ENCODE results near the gene CCDC201. TPM values are rescaled to one million over a fixed set of nuclear protein-coding genes. Genes with fewer than 3 reads are reported as not detected.

Gene CCDC201
- total RNA-seq, 2 experiments from 2014 or later = not detected

DNA sequence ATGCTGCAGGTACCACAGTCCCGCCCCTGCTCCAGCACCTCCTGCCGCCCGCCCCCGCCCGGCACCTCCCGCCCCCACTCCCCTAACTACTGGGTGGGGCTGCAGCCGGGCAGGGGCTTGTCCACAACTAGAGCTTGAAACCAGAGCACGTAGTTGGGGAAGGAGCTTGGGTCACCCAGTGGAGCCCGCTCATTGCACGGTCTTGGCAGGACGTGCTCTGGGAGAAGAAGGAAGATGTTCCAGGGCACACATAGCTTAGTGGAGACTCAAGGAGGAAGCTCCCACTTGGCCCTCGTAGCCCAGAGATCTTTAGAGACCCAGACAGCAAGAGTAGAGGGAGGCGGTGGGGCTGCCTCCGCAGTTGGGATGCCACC, 16.1 kb upstream of the CCDC201 start:
- H3K27ac Mint-ChIP-seq = no peak overlapping the region
- H3K9me3 Mint-ChIP-seq = no peaks in the 10 kb centered on the region
- ChIA-PET POLR2A (no interaction called here), CTCF (no interaction called here)
- no peaks in the 10 kb centered on the region for H3K36me3 Mint-ChIP-seq (ENCODE audit: low read depth)
- intact Hi-C loops (cut with micrococcal nuclease) = no loop called here
- DNase-seq = no peak
- H3K4me1 Mint-ChIP-seq (ENCODE audit: low read depth) = peaks cover 2% of the 10 kb centered on the region
- TF ChIP-seq, protein P1, sequence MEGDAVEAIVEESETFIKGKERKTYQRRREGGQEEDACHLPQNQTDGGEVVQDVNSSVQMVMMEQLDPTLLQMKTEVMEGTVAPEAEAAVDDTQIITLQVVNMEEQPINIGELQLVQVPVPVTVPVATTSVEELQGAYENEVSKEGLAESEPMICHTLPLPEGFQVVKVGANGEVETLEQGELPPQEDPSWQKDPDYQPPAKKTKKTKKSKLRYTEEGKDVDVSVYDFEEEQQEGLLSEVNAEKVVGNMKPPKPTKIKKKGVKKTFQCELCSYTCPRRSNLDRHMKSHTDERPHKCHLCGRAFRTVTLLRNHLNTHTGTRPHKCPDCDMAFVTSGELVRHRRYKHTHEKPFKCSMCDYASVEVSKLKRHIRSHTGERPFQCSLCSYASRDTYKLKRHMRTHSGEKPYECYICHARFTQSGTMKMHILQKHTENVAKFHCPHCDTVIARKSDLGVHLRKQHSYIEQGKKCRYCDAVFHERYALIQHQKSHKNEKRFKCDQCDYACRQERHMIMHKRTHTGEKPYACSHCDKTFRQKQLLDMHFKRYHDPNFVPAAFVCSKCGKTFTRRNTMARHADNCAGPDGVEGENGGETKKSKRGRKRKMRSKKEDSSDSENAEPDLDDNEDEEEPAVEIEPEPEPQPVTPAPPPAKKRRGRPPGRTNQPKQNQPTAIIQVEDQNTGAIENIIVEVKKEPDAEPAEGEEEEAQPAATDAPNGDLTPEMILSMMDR (IDR thresholded peaks at IDR 0.05) = no peak
- H3K27me3 Mint-ChIP-seq = peaks cover 53% of the 10 kb centered on the region
- no peak overlapping the region for H3K4me3 Mint-ChIP-seq
- no peak for ATAC-seq

DNA sequence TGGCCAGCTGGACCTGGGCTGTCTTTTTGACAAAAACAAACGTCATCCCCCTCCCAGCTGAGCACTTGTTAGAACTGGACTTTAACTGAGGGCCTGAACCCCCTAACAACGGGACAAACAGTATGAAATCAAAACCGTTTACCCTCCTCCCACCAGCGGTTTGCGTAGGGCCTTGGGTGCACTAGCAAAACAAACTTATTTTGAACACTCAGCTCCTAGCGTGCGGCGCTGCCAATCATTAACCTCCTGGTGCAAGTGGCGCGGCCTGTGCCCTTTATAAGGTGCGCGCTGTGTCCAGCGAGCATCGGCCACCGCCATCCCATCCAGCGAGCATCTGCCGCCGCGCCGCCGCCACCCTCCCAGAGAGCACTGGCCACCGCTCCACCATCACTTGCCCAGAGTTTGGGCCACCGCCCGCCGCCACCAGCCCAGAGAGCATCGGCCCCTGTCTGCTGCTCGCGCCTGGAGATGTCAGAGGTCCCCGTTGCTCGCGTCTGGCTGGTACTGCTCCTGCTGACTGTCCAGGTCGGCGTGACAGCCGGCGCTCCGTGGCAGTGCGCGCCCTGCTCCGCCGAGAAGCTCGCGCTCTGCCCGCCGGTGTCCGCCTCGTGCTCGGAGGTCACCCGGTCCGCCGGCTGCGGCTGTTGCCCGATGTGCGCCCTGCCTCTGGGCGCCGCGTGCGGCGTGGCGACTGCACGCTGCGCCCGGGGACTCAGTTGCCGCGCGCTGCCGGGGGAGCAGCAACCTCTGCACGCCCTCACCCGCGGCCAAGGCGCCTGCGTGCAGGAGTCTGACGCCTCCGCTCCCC, 15.5 kb upstream of the CCDC201 start, which contains the start of gene IGFBP1:
IGFBP1 (plus strand) TSS at position 304 of the 808 bp plus-strand sequence; CDS start at position 469, 165 bp downstream.
- Mint-ChIP-seq H3K4me3 (no peak within 1 kb of the TSS), H3K4me1 (ENCODE audit: low read depth) (peaks cover 2% of the 10 kb centered on the region), H3K36me3 (ENCODE audit: low read depth) (no peaks in the 10 kb centered on the region), H3K27me3 (peaks cover 48% of the 10 kb centered on the region), H3K27ac (no peak within 1 kb of the TSS), H3K9me3 (no peaks in the 10 kb centered on the region)
- no peak for ATAC-seq
- ChIA-PET CTCF (no interaction called here), POLR2A (no interaction called here)
- TF ChIP-seq, protein P1 (IDR thresholded peaks at IDR 0.05) = no peak
- DNase-seq = no peak
- intact Hi-C loops (cut with micrococcal nuclease) = no loop called here

DNA sequence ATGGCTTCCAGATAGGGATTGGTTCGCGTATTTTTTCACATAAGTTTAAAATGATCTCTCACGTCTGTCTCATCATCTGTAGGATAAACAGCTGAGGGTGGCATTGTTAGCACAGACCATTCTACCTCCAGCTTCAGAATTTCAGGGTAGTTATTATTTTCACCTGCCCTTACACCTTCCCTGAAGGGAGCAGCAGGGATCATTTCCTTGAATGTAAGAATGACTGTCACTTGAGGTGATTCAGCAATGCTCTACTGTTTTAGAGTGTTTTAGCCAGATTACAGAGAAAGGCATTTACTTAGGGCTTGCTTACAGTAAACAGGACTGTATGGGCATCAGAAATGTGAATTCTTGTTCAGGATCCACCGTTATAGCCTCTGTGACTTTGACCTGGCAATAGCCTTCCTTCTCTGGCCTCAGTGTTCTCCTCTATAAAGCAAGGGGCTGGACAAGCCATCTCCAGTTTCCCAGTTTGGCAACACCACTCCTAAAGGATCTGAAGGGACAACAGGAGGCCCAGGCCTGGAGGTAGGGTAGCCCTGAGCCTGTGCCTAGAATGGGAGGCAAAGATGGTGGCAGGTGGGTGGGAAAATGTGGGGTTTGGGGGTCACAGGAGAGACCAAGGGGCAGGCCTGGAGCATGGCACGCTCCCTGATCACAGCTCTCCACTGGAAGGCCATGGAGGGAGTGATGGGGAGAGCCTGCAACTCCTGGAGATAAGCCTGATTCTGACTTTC, 14.2 kb upstream of the CCDC201 start:
- POLR2A ChIA-PET = no interaction called here
- TF ChIP-seq, protein P1 (IDR thresholded peaks at IDR 0.05) = no peak
- Mint-ChIP-seq H3K4me3 (no peak overlapping the region), H3K27me3 (peaks cover 44% of the 10 kb centered on the region), H3K9me3 (no peaks in the 10 kb centered on the region), H3K27ac (no peak overlapping the region), H3K36me3 (ENCODE audit: low read depth) (no peaks in the 10 kb centered on the region), H3K4me1 (ENCODE audit: low read depth) (peaks cover 2% of the 10 kb centered on the region)
- DNase-seq = no peak
- intact Hi-C loops (cut with micrococcal nuclease) = no loop called here
- ATAC-seq = no peak
- CTCF ChIA-PET = no interaction called here

- no peak for DNase-seq
- ChIA-PET POLR2A (no interaction called here), CTCF (no interaction called here)
- intact Hi-C loops (cut with micrococcal nuclease) = no loop called here
- Mint-ChIP-seq H3K4me1 (ENCODE audit: low read depth) (peaks cover 2% of the 10 kb centered on the region), H3K27ac (no peak overlapping the region), H3K27me3 (peaks cover 35% of the 10 kb centered on the region), H3K9me3 (no peaks in the 10 kb centered on the region), H3K36me3 (ENCODE audit: low read depth) (no peaks in the 10 kb centered on the region), H3K4me3 (no peak overlapping the region)
- TF ChIP-seq, protein P1 (IDR thresholded peaks at IDR 0.05) = no peak
- no peak for ATAC-seq
Observed at GRCh38 chr7:45885264-45885882, 12.5 kb upstream of the CCDC201 start.

GRCh38 chr7:45884136-45884535, 11.3 kb upstream of the CCDC201 start:
- H3K4me3 Mint-ChIP-seq = no peak overlapping the region
- no peak overlapping the region for H3K27ac Mint-ChIP-seq
- CTCF ChIA-PET = no interaction called here
- ATAC-seq (no peak), DNase-seq (no peak)
- peaks cover 30% of the 10 kb centered on the region for H3K27me3 Mint-ChIP-seq
- POLR2A ChIA-PET = no interaction called here
- H3K4me1 Mint-ChIP-seq (ENCODE audit: low read depth) = peaks cover 2% of the 10 kb centered on the region
- TF ChIP-seq, protein P1 (IDR thresholded peaks at IDR 0.05) = no peak
- no peaks in the 10 kb centered on the region for H3K36me3 Mint-ChIP-seq (ENCODE audit: low read depth)
- H3K9me3 Mint-ChIP-seq = no peaks in the 10 kb centered on the region
- intact Hi-C loops (cut with micrococcal nuclease) = no loop called here

Data from activated CD8-positive, alpha-beta T cell treated with anti-CD3 and anti-CD28 coated beads for 36 hours (primary cell).